Stimulated activated naive B cell treated with anti-CD40 and anti-IgM and Interleukin-4, amounts not matched to agents 10 μg/mL and 1 μg/mL and 100 μg/mL, for 72 hours (primary cell): Measurements from ENCODE around the gene TMTC1.

Experiments
- ATAC-seq, 2 donors: fragments of 150-1000 bp; cut with Tn5 transposase; replicated peaks; 2 replicates each; pipeline ENCODE4 v1.10.0; 2021; ENCODE audit warnings: moderate library complexity in 1 of 2
- DNase-seq: peaks from one replicate; pipeline ENCODE4 v3.0.0; 2021
- H3K27ac Mint-ChIP-seq: one replicate; pipeline ENCODE4 v1.8.0; 2022; ENCODE audit warnings: mild to moderate bottlenecking, mixed read lengths
- H3K27me3 Mint-ChIP-seq, 2 donors: one replicate each; pipeline ENCODE4 v1.8.0; 2022; ENCODE audit warnings: mixed read lengths in 2 of 2
- H3K36me3 Mint-ChIP-seq, 2 donors: one replicate each; pipeline ENCODE4 v1.8.0; 2022; ENCODE audit warnings: mixed read lengths in 2 of 2, mild to moderate bottlenecking in 1 of 2
- H3K4me1 Mint-ChIP-seq, 2 donors: one replicate each; pipeline ENCODE4 v1.8.0; 2022; ENCODE audit warnings: mixed read lengths in 2 of 2, mild to moderate bottlenecking in 1 of 2
- H3K4me3 Mint-ChIP-seq, 2 donors: one replicate each; pipeline ENCODE4 v1.8.0; 2022; ENCODE audit warnings: mild to moderate bottlenecking in 2 of 2, mixed read lengths in 2 of 2, moderate library complexity in 1 of 2
- H3K9me3 Mint-ChIP-seq, 2 donors: one replicate each; pipeline ENCODE4 v1.8.0; 2022; ENCODE audit warnings: mixed read lengths in 2 of 2, mild to moderate bottlenecking in 1 of 2

Gene TMTC1

DNA sequence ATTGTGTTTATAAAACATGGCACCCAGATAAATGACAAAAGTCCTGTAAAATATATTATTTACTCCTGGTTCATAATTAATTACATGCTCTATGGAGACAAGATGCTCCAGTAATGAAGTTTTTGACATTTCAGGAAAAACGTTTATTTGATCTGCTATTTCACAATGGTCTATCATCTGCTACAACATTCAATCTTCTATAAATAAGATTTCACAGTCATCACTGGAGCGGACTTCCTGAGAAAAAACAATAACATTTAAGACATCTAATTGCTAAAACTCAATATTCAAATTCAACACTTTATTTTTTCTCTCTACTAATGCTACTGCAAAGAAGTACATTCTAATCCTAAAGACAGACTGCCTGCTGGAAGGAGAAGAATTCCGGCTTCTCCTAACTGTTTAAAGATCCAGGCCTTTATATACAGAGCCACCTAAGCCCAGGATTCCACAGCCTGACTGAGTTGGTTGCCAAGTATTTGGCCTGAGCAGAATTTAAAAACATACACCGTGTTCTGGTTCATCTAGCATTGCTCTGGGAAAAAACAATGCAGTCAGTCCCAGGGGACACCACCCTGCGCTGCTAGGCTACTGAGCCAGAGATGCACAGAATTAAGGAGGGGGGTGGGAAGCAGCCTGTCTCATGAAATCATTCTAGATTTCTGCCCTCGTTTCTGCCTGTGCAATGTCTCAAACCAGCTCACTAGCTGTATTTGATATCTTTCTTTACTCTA is 58.0 kb downstream of the TMTC1 start:
- H3K4me1 Mint-ChIP-seq: no peaks in the 10 kb centered on the region
- H3K27me3 Mint-ChIP-seq: peaks cover 0 to 4% of the 10 kb centered on the region in 2 donors
- H3K4me3 Mint-ChIP-seq: no peak overlapping the region
- peaks cover 0 to 4% of the 10 kb centered on the region in 2 donors for H3K9me3 Mint-ChIP-seq
- no peaks in the 10 kb centered on the region for H3K36me3 Mint-ChIP-seq
- ATAC-seq: no peak
- H3K27ac Mint-ChIP-seq: no peak overlapping the region
- no peak for DNase-seq

GRCh38 chr12:29722164-29722563 is 61.6 kb downstream of the TMTC1 start:
- Mint-ChIP-seq H3K27ac (no peak overlapping the region), H3K27me3 (no peaks in the 10 kb centered on the region), H3K36me3 (no peaks in the 10 kb centered on the region)

DNA sequence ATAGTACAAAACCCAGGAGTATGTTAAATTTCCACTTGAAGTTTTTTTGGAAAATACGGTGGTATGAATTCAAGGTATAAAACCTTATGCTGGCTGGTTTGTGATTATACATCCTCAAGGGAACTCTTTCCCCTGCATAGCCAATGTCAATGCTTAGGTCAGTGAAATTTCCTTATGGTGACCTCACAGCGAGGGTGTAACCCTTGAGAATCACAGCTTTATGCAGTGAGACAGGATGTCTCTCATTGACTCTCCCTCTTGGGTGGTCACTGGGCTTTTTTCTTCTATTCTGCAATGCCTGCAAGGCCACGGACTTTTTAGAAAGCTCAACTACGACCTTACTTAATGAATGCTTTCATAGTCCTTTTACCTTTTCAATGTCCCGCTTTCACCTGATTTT is 64.4 kb downstream of the TMTC1 start:
- no peaks in the 10 kb centered on the region for H3K27me3 Mint-ChIP-seq
- H3K27ac Mint-ChIP-seq: no peak overlapping the region
- H3K36me3 Mint-ChIP-seq: no peaks in the 10 kb centered on the region
- peaks cover 0 to 2% of the 10 kb centered on the region in 2 donors for H3K9me3 Mint-ChIP-seq
- no peaks in the 10 kb centered on the region for H3K4me1 Mint-ChIP-seq
- no peak for ATAC-seq
- no peak for DNase-seq
- no peak overlapping the region for H3K4me3 Mint-ChIP-seq

More at GRCh38 chr12:29722164-29722563, 61.6 kb downstream of the TMTC1 start:
- Mint-ChIP-seq H3K4me3 (no peak overlapping the region), H3K9me3 (peaks cover 0 to 2% of the 10 kb centered on the region in 2 donors), H3K4me1 (no peaks in the 10 kb centered on the region)
- DNase-seq: no peak
- no peak for ATAC-seq

DNA sequence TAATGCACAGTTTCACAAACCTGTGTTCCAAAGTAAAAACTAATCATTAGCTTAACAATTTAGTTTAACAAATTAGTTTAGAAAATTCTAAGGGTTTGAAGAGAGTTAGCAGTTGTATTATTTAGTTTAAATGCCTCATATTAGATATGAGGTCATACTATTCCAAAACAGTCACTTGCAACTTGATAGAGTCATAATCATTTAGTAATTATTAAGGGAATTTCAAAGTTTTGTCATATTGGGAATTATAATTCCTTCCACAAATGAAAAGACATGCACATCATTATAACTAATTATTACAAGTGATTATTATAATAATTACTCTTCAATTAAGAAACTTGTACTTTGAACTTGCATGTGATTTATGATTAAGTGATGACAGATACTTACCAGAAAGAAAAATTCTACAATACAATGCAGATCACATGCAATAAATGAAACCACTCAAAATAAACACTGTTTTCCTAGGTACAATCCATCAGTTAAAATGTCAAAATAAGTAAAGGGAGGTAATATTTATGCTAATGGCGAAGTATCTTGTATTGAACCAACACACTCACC is 66.1 kb downstream of the TMTC1 start:
- Mint-ChIP-seq H3K4me3 (no peak overlapping the region), H3K36me3 (no peaks in the 10 kb centered on the region), H3K4me1 (no peaks in the 10 kb centered on the region), H3K27me3 (no peaks in the 10 kb centered on the region), H3K9me3 (peaks cover 0 to 1% of the 10 kb centered on the region in 2 donors), H3K27ac (no peak overlapping the region)
- no peak for DNase-seq
- ATAC-seq: no peak

DNA sequence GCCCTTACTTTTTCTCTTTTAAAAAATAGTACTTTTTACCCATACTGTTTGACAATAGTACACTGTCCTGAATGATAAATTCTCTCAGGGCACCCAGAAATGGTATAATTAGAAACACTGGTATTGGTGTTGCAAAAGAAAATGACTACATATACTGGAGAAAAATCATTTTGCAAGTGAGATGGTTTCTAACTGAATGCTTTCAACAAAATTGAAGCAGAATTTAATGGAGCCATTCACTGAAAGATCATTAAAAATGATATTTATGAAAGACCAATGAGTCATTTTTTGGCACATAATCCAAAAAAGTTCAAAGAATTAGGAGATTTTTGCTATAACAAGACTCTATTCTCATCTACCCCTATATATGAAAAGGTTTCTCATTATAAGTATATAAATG is 68.8 kb downstream of the TMTC1 start:
- ATAC-seq (no peak), DNase-seq (no peak)
- H3K4me1 Mint-ChIP-seq: no peaks in the 10 kb centered on the region
- H3K27ac Mint-ChIP-seq: no peak overlapping the region
- H3K27me3 Mint-ChIP-seq: no peaks in the 10 kb centered on the region
- H3K36me3 Mint-ChIP-seq: no peaks in the 10 kb centered on the region
- no peak overlapping the region for H3K4me3 Mint-ChIP-seq
- no peaks in the 10 kb centered on the region for H3K9me3 Mint-ChIP-seq

GRCh38 chr12:29713729-29714128 is 70.0 kb downstream of the TMTC1 start:
- ATAC-seq: no peak
- no peaks in the 10 kb centered on the region for H3K36me3 Mint-ChIP-seq
- no peak overlapping the region for H3K27ac Mint-ChIP-seq
- no peak for DNase-seq
- no peaks in the 10 kb centered on the region for H3K27me3 Mint-ChIP-seq
- H3K9me3 Mint-ChIP-seq: no peaks in the 10 kb centered on the region
- H3K4me3 Mint-ChIP-seq: no peak overlapping the region
- no peaks in the 10 kb centered on the region for H3K4me1 Mint-ChIP-seq

GRCh38 chr12:29711381-29711780 is 72.4 kb downstream of the TMTC1 start:
- H3K4me3 Mint-ChIP-seq: no peak overlapping the region
- H3K27me3 Mint-ChIP-seq: no peaks in the 10 kb centered on the region
- DNase-seq (no peak), ATAC-seq (no peak)
- H3K4me1 Mint-ChIP-seq: no peaks in the 10 kb centered on the region
- H3K27ac Mint-ChIP-seq: no peak overlapping the region
- H3K36me3 Mint-ChIP-seq: no peaks in the 10 kb centered on the region
- no peaks in the 10 kb centered on the region for H3K9me3 Mint-ChIP-seq

GRCh38 chr12:29710104-29710503 is 73.6 kb downstream of the TMTC1 start:
- no peak for ATAC-seq
- no peak overlapping the region for H3K4me3 Mint-ChIP-seq
- no peaks in the 10 kb centered on the region for H3K4me1 Mint-ChIP-seq
- no peak overlapping the region for H3K27ac Mint-ChIP-seq
- no peaks in the 10 kb centered on the region for H3K9me3 Mint-ChIP-seq
- H3K27me3 Mint-ChIP-seq: no peaks in the 10 kb centered on the region
- no peaks in the 10 kb centered on the region for H3K36me3 Mint-ChIP-seq
- DNase-seq: no peak

- Mint-ChIP-seq H3K4me1 (no peaks in the 10 kb centered on the region), H3K27me3 (no peaks in the 10 kb centered on the region)
- no peak for DNase-seq
Observed at GRCh38 chr12:29709496-29710040, 74.2 kb downstream of the TMTC1 start.

DNA sequence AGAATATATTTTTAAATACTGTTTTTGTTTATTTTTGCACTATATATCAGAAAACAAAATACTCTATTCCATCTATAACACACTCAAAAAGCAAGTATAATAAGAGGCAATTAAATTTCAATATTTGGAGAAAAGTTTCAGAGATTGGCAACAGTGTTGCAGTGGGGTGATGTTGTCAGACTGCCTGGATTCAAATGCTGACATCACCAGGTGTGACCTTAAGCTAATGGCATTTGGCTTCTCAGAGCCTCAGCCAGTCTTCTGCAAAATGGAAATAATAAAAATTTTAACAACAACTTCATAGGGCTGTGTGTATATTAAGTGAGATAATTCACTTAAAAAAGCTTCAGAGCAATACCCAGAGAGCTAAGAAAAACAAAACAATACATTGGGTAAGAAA is 74.7 kb downstream of the TMTC1 start:
- ATAC-seq (no peak), DNase-seq (no peak)
- Mint-ChIP-seq H3K27ac (no peak overlapping the region), H3K4me3 (no peak overlapping the region), H3K27me3 (no peaks in the 10 kb centered on the region), H3K9me3 (no peaks in the 10 kb centered on the region), H3K36me3 (no peaks in the 10 kb centered on the region), H3K4me1 (no peaks in the 10 kb centered on the region)

More at GRCh38 chr12:29709496-29710040, 74.2 kb downstream of the TMTC1 start:
- no peaks in the 10 kb centered on the region for H3K9me3 Mint-ChIP-seq
- no peak overlapping the region for H3K4me3 Mint-ChIP-seq
- no peak for ATAC-seq
- H3K36me3 Mint-ChIP-seq: no peaks in the 10 kb centered on the region
- no peak overlapping the region for H3K27ac Mint-ChIP-seq

DNA sequence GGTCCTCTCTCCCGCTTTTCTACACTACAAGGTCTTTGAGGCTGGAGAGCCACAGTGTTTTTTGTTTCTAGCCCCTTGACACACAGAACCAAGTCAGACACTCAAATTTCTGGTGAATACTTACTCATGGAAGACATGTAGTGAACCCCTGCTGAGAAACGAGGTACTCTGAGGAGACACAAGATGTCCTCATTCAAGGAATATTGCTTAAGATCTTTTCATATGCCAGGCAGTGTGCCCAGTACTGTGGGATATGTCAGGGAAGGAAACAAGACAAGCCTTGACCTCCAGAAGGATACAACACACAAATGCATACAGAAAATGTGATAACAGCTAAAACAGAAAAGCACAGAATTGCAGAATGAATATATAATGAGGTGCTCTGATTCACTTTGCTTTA is 75.9 kb downstream of the TMTC1 start:
- Mint-ChIP-seq H3K4me1 (no peaks in the 10 kb centered on the region), H3K4me3 (no peak overlapping the region), H3K36me3 (no peaks in the 10 kb centered on the region), H3K9me3 (no peaks in the 10 kb centered on the region), H3K27me3 (no peaks in the 10 kb centered on the region), H3K27ac (no peak overlapping the region)
- no peak for DNase-seq
- ATAC-seq: no peak

GRCh38 chr12:29706311-29706710 is 77.4 kb downstream of the TMTC1 start:
- Mint-ChIP-seq H3K36me3 (no peaks in the 10 kb centered on the region), H3K27ac (no peak overlapping the region), H3K4me1 (no peaks in the 10 kb centered on the region), H3K9me3 (no peaks in the 10 kb centered on the region), H3K4me3 (no peak overlapping the region), H3K27me3 (no peaks in the 10 kb centered on the region)
- DNase-seq (no peak), ATAC-seq (no peak)

DNA sequence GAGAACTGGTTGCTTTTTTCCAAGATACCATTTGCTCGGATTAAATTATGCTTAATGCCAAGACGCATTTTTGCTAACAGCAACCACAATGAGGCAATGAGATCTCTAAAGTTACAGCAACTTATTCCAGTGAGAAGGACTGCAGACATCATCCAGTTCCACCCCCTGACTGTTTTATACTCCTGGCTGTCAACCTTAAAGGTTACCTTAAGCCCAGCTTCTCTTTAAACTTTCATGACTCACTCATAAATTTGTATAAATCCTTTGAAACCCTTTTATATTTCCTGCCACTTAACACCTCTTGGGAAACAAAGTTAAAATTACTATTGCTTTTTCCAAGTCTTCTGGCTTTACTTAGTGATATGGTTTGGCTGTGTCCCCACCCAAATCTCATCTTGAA is 80.2 kb downstream of the TMTC1 start:
- DNase-seq (no peak), ATAC-seq (no peak)
- H3K4me3 Mint-ChIP-seq: no peak overlapping the region
- H3K4me1 Mint-ChIP-seq: no peaks in the 10 kb centered on the region
- H3K9me3 Mint-ChIP-seq: no peaks in the 10 kb centered on the region
- H3K27me3 Mint-ChIP-seq: no peaks in the 10 kb centered on the region
- H3K36me3 Mint-ChIP-seq: no peaks in the 10 kb centered on the region
- no peak overlapping the region for H3K27ac Mint-ChIP-seq

DNA sequence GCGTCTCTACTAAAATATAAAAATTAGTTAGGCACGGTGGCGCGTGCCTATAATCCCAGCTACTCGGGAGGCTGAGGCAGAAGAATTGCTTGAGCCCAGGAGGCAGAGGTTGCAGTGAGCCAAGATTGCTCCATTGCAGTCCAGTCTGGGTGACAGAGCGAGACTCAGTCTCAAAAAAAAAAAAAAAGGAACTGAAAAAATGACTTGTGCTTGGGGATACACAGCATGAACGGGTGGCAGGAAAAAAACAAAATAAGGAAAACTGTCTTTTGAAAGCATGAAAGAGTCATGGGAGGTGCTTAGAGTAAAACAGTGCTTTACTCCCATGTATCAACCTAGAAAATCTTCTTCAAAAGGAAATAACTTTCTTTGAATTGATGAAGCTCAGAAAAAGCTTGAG is 80.8 kb downstream of the TMTC1 start:
- DNase-seq (no peak), ATAC-seq (no peak)
- H3K27me3 Mint-ChIP-seq: no peaks in the 10 kb centered on the region
- H3K36me3 Mint-ChIP-seq: no peaks in the 10 kb centered on the region
- no peak overlapping the region for H3K27ac Mint-ChIP-seq
- no peaks in the 10 kb centered on the region for H3K9me3 Mint-ChIP-seq
- no peak overlapping the region for H3K4me3 Mint-ChIP-seq
- no peaks in the 10 kb centered on the region for H3K4me1 Mint-ChIP-seq

DNA sequence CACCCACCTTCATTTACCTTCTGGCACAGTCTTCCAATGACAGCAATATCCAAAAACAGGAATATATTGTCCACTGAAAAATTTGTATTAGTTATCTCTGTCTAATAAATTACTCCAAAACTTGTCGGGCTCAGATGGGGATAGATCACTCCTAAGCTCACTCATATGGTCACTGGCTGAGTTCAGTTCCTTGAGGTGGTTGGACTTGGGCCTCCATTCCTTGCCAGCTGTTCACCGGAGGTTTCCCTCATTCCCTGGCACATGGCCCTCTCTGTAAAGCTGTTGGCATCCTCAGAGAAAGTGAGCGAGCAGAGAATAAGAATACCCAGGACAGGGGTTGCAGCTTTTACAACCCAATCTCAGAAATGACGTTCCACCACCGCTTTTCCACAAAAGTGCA is 81.5 kb downstream of the TMTC1 start:
- H3K36me3 Mint-ChIP-seq: no peaks in the 10 kb centered on the region
- no peak overlapping the region for H3K27ac Mint-ChIP-seq
- ATAC-seq (no peak), DNase-seq (no peak)
- no peak overlapping the region for H3K4me3 Mint-ChIP-seq
- no peaks in the 10 kb centered on the region for H3K27me3 Mint-ChIP-seq
- no peaks in the 10 kb centered on the region for H3K9me3 Mint-ChIP-seq
- H3K4me1 Mint-ChIP-seq: no peaks in the 10 kb centered on the region
